Upper lobe of left lung (tissue), 4 donors: ENCODE results near the gene MYO9B.

Experiments
- CTCF ChIP-seq, 6 experiments: fragments of 450-650 bp in 4 of 6; fragments of 200-600 bp in 2 of 6; sonication (generic) in 2 of 6; IDR thresholded peaks; one replicate each; pipeline ENCODE4 v1.5.1; 2016 to 2019; ENCODE audit warnings: antibody characterized with exemption in 6 of 6
- EP300 ChIP-seq, 4 donors: sonication (generic); formaldehyde crosslinking; IDR thresholded peaks; one replicate each; pipeline ENCODE4 v1.5.1; 2017; ENCODE audit warnings: antibody characterized with exemption in 4 of 4, control low read depth in 2 of 4
- POLR2A ChIP-seq, 4 donors: fragments of 450-650 bp; IDR thresholded peaks; one replicate each; pipeline ENCODE4 v1.5.1; 2016 to 2017; ENCODE audit warnings: antibody characterized with exemption in 4 of 4, mild to moderate bottlenecking in 2 of 4
- POLR2AphosphoS5 ChIP-seq, 2 donors: sonication (generic); formaldehyde crosslinking; IDR thresholded peaks; one replicate each; pipeline ENCODE4 v1.5.1; 2017; ENCODE audit warnings: antibody characterized with exemption in 2 of 2

DNA sequence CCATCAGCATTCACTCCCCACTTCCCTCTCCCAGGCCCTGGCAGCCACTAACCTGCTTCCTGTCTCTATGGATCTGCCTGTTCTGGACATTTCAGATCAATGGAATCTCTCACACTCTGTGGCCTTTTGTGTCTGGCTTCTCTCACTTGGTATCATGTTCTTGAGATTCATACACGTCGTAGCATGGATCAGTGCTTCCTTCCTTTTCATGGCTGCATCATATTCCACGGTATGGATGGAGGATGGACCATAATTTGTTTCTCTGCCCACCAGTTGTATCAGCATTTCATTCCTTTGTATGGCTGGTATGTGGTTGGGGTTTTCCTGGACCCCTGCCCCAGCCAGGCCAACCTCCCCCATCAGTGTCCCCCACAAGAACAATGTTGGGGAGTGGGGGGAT is 36.2 kb downstream of the MYO9B start:
- TF ChIP-seq CTCF (IDR thresholded peaks at IDR 0.05), result no peak
- no peak for TF ChIP-seq POLR2AphosphoS5 (IDR thresholded peaks at IDR 0.05)
- TF ChIP-seq POLR2A (IDR thresholded peaks at IDR 0.05), result no peak
- no peak for TF ChIP-seq EP300 (IDR thresholded peaks at IDR 0.05)
